ENCODE data around the gene SWI5. TPM values are rescaled to one million over a fixed set of nuclear protein-coding genes. Genes with fewer than 3 reads are reported as not detected.

Gene SWI5
- total and polyA plus RNA-seq, 9 of the 15 experiments (the other 6 are each of a cell fraction or from before 2014, with no cell fraction given), result 62.8 to 133 (median 95.9) TPM

GRCh38 chr9:128275198-128276007, 673 bp upstream of the SWI5 start, which contains the start of gene GOLGA2 (continued):
- no peak for TF ChIP-seq ZNF407 (IDR thresholded peaks at IDR 0.05; ENCODE audit: low read depth)
- TF ChIP-seq GTF2A2 (tag; IDR thresholded peaks at IDR 0.05), result peak; percentile 55; the same call in 1 of the 2 replicates
- no peak for TF ChIP-seq HDAC8 (tag; IDR thresholded peaks at IDR 0.05)
- TF ChIP-seq, protein P1, sequence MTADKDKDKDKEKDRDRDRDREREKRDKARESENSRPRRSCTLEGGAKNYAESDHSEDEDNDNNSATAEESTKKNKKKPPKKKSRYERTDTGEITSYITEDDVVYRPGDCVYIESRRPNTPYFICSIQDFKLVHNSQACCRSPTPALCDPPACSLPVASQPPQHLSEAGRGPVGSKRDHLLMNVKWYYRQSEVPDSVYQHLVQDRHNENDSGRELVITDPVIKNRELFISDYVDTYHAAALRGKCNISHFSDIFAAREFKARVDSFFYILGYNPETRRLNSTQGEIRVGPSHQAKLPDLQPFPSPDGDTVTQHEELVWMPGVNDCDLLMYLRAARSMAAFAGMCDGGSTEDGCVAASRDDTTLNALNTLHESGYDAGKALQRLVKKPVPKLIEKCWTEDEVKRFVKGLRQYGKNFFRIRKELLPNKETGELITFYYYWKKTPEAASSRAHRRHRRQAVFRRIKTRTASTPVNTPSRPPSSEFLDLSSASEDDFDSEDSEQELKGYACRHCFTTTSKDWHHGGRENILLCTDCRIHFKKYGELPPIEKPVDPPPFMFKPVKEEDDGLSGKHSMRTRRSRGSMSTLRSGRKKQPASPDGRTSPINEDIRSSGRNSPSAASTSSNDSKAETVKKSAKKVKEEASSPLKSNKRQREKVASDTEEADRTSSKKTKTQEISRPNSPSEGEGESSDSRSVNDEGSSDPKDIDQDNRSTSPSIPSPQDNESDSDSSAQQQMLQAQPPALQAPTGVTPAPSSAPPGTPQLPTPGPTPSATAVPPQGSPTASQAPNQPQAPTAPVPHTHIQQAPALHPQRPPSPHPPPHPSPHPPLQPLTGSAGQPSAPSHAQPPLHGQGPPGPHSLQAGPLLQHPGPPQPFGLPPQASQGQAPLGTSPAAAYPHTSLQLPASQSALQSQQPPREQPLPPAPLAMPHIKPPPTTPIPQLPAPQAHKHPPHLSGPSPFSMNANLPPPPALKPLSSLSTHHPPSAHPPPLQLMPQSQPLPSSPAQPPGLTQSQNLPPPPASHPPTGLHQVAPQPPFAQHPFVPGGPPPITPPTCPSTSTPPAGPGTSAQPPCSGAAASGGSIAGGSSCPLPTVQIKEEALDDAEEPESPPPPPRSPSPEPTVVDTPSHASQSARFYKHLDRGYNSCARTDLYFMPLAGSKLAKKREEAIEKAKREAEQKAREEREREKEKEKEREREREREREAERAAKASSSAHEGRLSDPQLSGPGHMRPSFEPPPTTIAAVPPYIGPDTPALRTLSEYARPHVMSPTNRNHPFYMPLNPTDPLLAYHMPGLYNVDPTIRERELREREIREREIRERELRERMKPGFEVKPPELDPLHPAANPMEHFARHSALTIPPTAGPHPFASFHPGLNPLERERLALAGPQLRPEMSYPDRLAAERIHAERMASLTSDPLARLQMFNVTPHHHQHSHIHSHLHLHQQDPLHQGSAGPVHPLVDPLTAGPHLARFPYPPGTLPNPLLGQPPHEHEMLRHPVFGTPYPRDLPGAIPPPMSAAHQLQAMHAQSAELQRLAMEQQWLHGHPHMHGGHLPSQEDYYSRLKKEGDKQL (CRISPR knock-in tag; IDR thresholded peaks at IDR 0.05; ENCODE audit: borderline replicate concordance), result no peak
- TF ChIP-seq ZFP30 (CRISPR knock-in tag; IDR thresholded peaks at IDR 0.05; ENCODE audit: borderline replicate concordance), result no peak
- no peak for TF ChIP-seq BDP1 (IDR thresholded peaks at IDR 0.05; ENCODE audit: insufficient read depth, insufficient read length)
- no peak for TF ChIP-seq SMARCB1 (IDR thresholded peaks at IDR 0.05; ENCODE audit: insufficient read length, low read depth)
- TF ChIP-seq, protein P2, sequence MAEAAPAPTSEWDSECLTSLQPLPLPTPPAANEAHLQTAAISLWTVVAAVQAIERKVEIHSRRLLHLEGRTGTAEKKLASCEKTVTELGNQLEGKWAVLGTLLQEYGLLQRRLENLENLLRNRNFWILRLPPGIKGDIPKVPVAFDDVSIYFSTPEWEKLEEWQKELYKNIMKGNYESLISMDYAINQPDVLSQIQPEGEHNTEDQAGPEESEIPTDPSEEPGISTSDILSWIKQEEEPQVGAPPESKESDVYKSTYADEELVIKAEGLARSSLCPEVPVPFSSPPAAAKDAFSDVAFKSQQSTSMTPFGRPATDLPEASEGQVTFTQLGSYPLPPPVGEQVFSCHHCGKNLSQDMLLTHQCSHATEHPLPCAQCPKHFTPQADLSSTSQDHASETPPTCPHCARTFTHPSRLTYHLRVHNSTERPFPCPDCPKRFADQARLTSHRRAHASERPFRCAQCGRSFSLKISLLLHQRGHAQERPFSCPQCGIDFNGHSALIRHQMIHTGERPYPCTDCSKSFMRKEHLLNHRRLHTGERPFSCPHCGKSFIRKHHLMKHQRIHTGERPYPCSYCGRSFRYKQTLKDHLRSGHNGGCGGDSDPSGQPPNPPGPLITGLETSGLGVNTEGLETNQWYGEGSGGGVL (CRISPR knock-in tag; IDR thresholded peaks at IDR 0.05), result no peak
- no peak for TF ChIP-seq RBM15 (IDR thresholded peaks at IDR 0.05; ENCODE audit: insufficient read depth, low read length)
- TF ChIP-seq ZNF146 (CRISPR knock-in tag; IDR thresholded peaks at IDR 0.05; ENCODE audit: unreplicated experiment), result no peak
- no peak for TF ChIP-seq MECOM (CRISPR knock-in tag; IDR thresholded peaks at IDR 0.05)
